HEK293 (cell line): Measurements from ENCODE around the gene GRIK4.

Experiments
- CTCF ChIA-PET: fragments of 350-600 bp; formaldehyde crosslinking; extraction: SDS; loops from one replicate; lab custom pipeline; 2021; ENCODE audit warnings: antibody characterized with exemption; lab: Yijun Ruan, JAX
- POLR2A ChIA-PET: fragments of 300-600 bp; formaldehyde crosslinking; extraction: SDS; loops from one replicate; lab custom pipeline; 2020; ENCODE audit warnings: antibody characterized with exemption, inconsistent platforms; lab: Yijun Ruan, JAX
- H3K27ac ChIP-seq: fragments of 200-500 bp; sonication (Bioruptor generic); 2 replicates; pipeline ENCODE4 v1.5.1; 2014; ENCODE audit warnings: low read depth, low read length, control low read depth, inconsistent platforms; ENCODE audit errors: extremely low read depth
- H3K36me3 ChIP-seq, 2 experiments: fragments of 200-500 bp in 1 of 2; sonication (Bioruptor generic) in 1 of 2; 1 replicate in 1 of 2; 2 replicates in 1 of 2; pipeline ENCODE4 v1.5.1; 2014 to 2017; ENCODE audit warnings: inconsistent platforms in 2 of 2, low read length in 2 of 2; ENCODE audit not compliant: control insufficient read depth in 2 of 2, insufficient read depth in 1 of 2
- H3K4me1 ChIP-seq: fragments of 200-500 bp; sonication (Bioruptor generic); 2 replicates; pipeline ENCODE4 v1.5.1; 2014; ENCODE audit warnings: mild to moderate bottlenecking, low read length, inconsistent platforms; ENCODE audit not compliant: control insufficient read depth, insufficient read depth
- H3K4me3 ChIP-seq: 2 replicates; pipeline ENCODE4 v1.5.1; 2011; ENCODE audit warnings: low read depth, mild to moderate bottlenecking, control low read depth, low read length, moderate library complexity
- H3K9me3 ChIP-seq: fragments of 200-500 bp; sonication (Bioruptor generic); 2 replicates; pipeline ENCODE4 v1.5.1; 2014; ENCODE audit warnings: low read depth, low read length, inconsistent platforms; ENCODE audit not compliant: control insufficient read depth, insufficient read depth
- BCL11A ChIP-seq: fragments of 450-650 bp; formaldehyde crosslinking; IDR thresholded peaks from 2 replicates; pipeline ENCODE4 v1.5.1; 2016; ENCODE audit warnings: low read depth, missing biosample characterization, missing genetic modification characterization
- KLF1 ChIP-seq: fragments of 450-650 bp; formaldehyde crosslinking; IDR thresholded peaks from 2 replicates; pipeline ENCODE4 v1.5.1; 2016; ENCODE audit warnings: missing biosample characterization, missing genetic modification characterization
- MYNN ChIP-seq: fragments of 450-650 bp; formaldehyde crosslinking; IDR thresholded peaks from 2 replicates; pipeline ENCODE4 v1.5.1; 2016; ENCODE audit warnings: missing biosample characterization, missing genetic modification characterization, borderline replicate concordance
- WT1 ChIP-seq: fragments of 450-650 bp; formaldehyde crosslinking; IDR thresholded peaks from 2 replicates; pipeline ENCODE4 v1.5.1; 2016; ENCODE audit warnings: missing biosample characterization, missing genetic modification characterization
- ZBTB20 ChIP-seq: fragments of 450-650 bp; formaldehyde crosslinking; IDR thresholded peaks from 2 replicates; pipeline ENCODE4 v1.5.1; 2016; ENCODE audit warnings: missing biosample characterization, missing genetic modification characterization
- ZBTB48 ChIP-seq: fragments of 450-650 bp; formaldehyde crosslinking; IDR thresholded peaks from 2 replicates; pipeline ENCODE4 v1.5.1; 2016; ENCODE audit warnings: missing biosample characterization, missing genetic modification characterization
- ZNF10 ChIP-seq: fragments of 450-650 bp; formaldehyde crosslinking; IDR thresholded peaks from 2 replicates; pipeline ENCODE4 v1.5.1; 2017; ENCODE audit warnings: missing biosample characterization, missing genetic modification characterization
- ZNF146 ChIP-seq: fragments of 450-650 bp; formaldehyde crosslinking; IDR thresholded peaks from 2 replicates; pipeline ENCODE4 v1.5.1; 2016; ENCODE audit warnings: missing biosample characterization, missing genetic modification characterization
- ZNF24 ChIP-seq: fragments of 450-650 bp; formaldehyde crosslinking; IDR thresholded peaks from 2 replicates; pipeline ENCODE4 v1.5.1; 2016; ENCODE audit warnings: missing biosample characterization, missing genetic modification characterization
- ZNF518A ChIP-seq: fragments of 450-650 bp; formaldehyde crosslinking; conservative IDR thresholded peaks from 2 replicates; pipeline ENCODE4 v1.5.1; 2016; ENCODE audit warnings: low read depth, missing biosample characterization, missing genetic modification characterization
- ZNF580 ChIP-seq: fragments of 450-650 bp; formaldehyde crosslinking; IDR thresholded peaks from 2 replicates; pipeline ENCODE4 v1.5.1; 2016; ENCODE audit warnings: missing biosample characterization, missing genetic modification characterization
- ZNF610 ChIP-seq: fragments of 450-650 bp; formaldehyde crosslinking; IDR thresholded peaks from 2 replicates; pipeline ENCODE4 v1.5.1; 2016; ENCODE audit warnings: missing biosample characterization, missing genetic modification characterization, borderline replicate concordance
- ZNF623 ChIP-seq: fragments of 450-650 bp; formaldehyde crosslinking; IDR thresholded peaks from 2 replicates; pipeline ENCODE4 v1.5.1; 2016; ENCODE audit warnings: missing biosample characterization, missing genetic modification characterization
- ZNF626 ChIP-seq: fragments of 450-650 bp; sonication (Bioruptor Pico); formaldehyde crosslinking; IDR thresholded peaks from 2 replicates; pipeline ENCODE4 v1.5.1; 2018; ENCODE audit warnings: missing biosample characterization, missing genetic modification characterization, inconsistent platforms
- ZNF707 ChIP-seq: fragments of 450-650 bp; formaldehyde crosslinking; IDR thresholded peaks from 2 replicates; pipeline ENCODE4 v1.5.1; 2016; ENCODE audit warnings: missing biosample characterization, missing genetic modification characterization
- ZNF777 ChIP-seq: fragments of 450-650 bp; formaldehyde crosslinking; IDR thresholded peaks from 2 replicates; pipeline ENCODE4 v1.5.1; 2017; ENCODE audit warnings: missing biosample characterization, missing genetic modification characterization, borderline replicate concordance
- ZNF785 ChIP-seq: fragments of 450-650 bp; formaldehyde crosslinking; IDR thresholded peaks from 2 replicates; pipeline ENCODE4 v1.5.1; 2016; ENCODE audit warnings: missing biosample characterization, missing genetic modification characterization
- ZNF830 ChIP-seq: fragments of 450-650 bp; IDR thresholded peaks from 2 replicates; pipeline ENCODE4 v1.5.0; 2018; ENCODE audit warnings: missing biosample characterization, missing genetic modification characterization, low read depth, mild to moderate bottlenecking, moderate library complexity
- TF ChIP-seq, protein P1 (sequence below): fragments of 450-650 bp; formaldehyde crosslinking; IDR thresholded peaks from 2 replicates; pipeline ENCODE4 v1.5.1; 2016; ENCODE audit warnings: missing biosample characterization, missing genetic modification characterization
- TF ChIP-seq, protein P2 (sequence below): fragments of 450-650 bp; formaldehyde crosslinking; IDR thresholded peaks from 2 replicates; pipeline ENCODE4 v1.5.1; 2016; ENCODE audit warnings: missing biosample characterization, missing genetic modification characterization

GRIK4 gene

GRCh38 chr11:120574876-120575275, 63.3 kb downstream of the GRIK4 start:
- no peak overlapping the region for H3K27ac ChIP-seq
- no peaks in the 10 kb centered on the region for H3K36me3 ChIP-seq
- H3K4me3 ChIP-seq: no peak overlapping the region
- H3K9me3 ChIP-seq: no peaks in the 10 kb centered on the region
- ChIA-PET CTCF (interaction anchor here (0.7 kb wide), 1 partner anchor 810 kb away, joined by 3 read pairs; no protein-coding TSS in a partner anchor), POLR2A (no interaction called here)
- TF ChIP-seq ZNF518A (tag by site-specific recombination) (no peak), ZNF146 (tag by site-specific recombination) (no peak), ZNF610 (tag by site-specific recombination) (no peak), ZBTB48 (tag by site-specific recombination) (no peak), BCL11A (tag by site-specific recombination) (no peak), ZNF777 (no peak), ZNF10 (tag by site-specific recombination) (no peak), ZNF580 (tag by site-specific recombination) (no peak)
- H3K4me1 ChIP-seq: no peaks in the 10 kb centered on the region

DNA sequence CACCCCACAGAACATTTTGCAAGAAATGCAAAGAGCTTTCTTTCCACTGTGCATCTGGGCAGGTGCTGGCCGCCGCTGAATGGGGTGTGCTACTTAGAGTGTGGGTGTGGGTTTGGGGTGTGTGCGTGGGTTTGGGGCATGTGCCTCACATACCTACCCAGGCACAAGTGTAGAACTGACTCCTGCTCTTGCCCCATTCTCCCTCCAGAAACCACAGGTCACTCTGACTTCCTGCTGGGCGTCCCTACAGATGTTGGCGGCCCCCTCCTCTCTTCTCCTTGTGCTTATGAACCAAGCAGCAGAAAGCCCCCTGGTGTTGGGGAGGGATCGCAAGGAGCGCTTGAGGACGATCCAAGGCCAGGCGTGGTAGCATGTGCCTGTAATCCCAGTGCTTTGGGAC, 63.9 kb downstream of the GRIK4 start:
- CTCF ChIA-PET: interaction anchor here (0.7 kb wide), 1 partner anchor 811 kb away, joined by 3 read pairs; no protein-coding TSS in a partner anchor
- no peak for TF ChIP-seq MYNN (tag by site-specific recombination)
- no peak for TF ChIP-seq KLF1 (tag by site-specific recombination)
- TF ChIP-seq, protein P1, sequence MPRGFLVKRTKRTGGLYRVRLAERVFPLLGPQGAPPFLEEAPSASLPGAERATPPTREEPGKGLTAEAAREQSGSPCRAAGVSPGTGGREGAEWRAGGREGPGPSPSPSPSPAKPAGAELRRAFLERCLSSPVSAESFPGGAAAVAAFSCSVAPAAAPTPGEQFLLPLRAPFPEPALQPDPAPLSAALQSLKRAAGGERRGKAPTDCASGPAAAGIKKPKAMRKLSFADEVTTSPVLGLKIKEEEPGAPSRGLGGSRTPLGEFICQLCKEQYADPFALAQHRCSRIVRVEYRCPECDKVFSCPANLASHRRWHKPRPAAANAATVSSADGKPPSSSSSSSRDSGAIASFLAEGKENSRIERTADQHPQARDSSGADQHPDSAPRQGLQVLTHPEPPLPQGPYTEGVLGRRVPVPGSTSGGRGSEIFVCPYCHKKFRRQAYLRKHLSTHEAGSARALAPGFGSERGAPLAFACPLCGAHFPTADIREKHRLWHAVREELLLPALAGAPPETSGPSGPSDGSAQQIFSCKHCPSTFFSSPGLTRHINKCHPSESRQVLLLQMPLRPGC (tag by site-specific recombination): no peak
- no peak for TF ChIP-seq ZNF707 (tag by site-specific recombination)
- TF ChIP-seq ZNF830 (tag by site-specific recombination): no peak
- no peak for TF ChIP-seq WT1 (tag by site-specific recombination)
- no peak for TF ChIP-seq ZNF626 (tag by site-specific recombination)
- TF ChIP-seq ZNF785 (tag by site-specific recombination): no peak
- no peak for TF ChIP-seq ZNF24 (tag by site-specific recombination)
- TF ChIP-seq ZNF623 (tag by site-specific recombination): no peak
- TF ChIP-seq, protein P2, sequence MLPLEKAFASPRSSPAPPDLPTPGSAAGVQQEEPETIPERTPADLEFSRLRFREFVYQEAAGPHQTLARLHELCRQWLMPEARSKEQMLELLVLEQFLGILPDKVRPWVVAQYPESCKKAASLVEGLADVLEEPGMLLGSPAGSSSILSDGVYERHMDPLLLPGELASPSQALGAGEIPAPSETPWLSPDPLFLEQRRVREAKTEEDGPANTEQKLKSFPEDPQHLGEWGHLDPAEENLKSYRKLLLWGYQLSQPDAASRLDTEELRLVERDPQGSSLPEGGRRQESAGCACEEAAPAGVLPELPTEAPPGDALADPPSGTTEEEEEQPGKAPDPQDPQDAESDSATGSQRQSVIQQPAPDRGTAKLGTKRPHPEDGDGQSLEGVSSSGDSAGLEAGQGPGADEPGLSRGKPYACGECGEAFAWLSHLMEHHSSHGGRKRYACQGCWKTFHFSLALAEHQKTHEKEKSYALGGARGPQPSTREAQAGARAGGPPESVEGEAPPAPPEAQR (tag by site-specific recombination): no peak
- no peak for TF ChIP-seq ZBTB20 (tag by site-specific recombination)
- POLR2A ChIA-PET: no interaction called here
- H3K4me3 ChIP-seq: no peak overlapping the region
- no peaks in the 10 kb centered on the region for H3K36me3 ChIP-seq
- no peak overlapping the region for H3K27ac ChIP-seq
- no peaks in the 10 kb centered on the region for H3K9me3 ChIP-seq
- no peaks in the 10 kb centered on the region for H3K4me1 ChIP-seq
